ENCODE measurements around the gene CAV2.

The CAV2 gene

DNA sequence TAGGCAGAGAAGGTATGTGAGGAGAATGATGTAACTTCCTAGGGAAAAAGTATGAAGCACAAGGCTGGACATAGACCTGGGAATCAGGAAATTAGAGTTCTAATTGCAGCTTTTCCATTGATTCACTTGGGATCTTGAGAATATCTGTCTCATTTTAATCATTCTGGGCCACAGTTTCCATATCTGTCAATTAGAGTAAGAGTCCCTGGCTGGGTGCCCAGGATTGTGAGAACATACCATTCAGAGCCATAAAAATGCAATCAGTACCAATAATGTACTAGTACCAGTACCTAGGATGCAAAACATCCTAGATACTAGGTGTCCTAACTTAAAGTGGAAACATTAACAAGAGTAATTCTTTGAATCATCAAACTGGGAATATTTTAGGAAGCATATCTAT, 54.9 kb downstream of the CAV2 start:
- Histone ChIP-seq H3K9me3 (ENCODE audit: low read length) (no peaks in the 10 kb centered on the region), H3K27ac (ENCODE audit: low read depth, low read length, poor library complexity, severe bottlenecking) (no peak overlapping the region), H3K27me3 (ENCODE audit: insufficient read depth, low read length) (no peaks in the 10 kb centered on the region), H3F3A (ENCODE audit: insufficient read depth, low read length) (no peaks in the 10 kb centered on the region), H3K9ac (ENCODE audit: low read length) (no peak overlapping the region), H3K36me3 (ENCODE audit: insufficient read depth, low read length) (no peaks in the 10 kb centered on the region), H3K79me2 (ENCODE audit: insufficient read depth, low read length) (no peaks in the 10 kb centered on the region), H3K9me2 (ENCODE audit: low read depth, low read length) (no peaks in the 10 kb centered on the region), H3K4me3 (ENCODE audit: low read depth, low read length, poor library complexity, severe bottlenecking) (no peak overlapping the region), H2AFZ (ENCODE audit: low read length) (no peak overlapping the region), H3K4me1 (ENCODE audit: insufficient read depth, low read length, severe bottlenecking) (no peaks in the 10 kb centered on the region), H3K4me2 (ENCODE audit: low read length) (no peak overlapping the region), H4K20me1 (ENCODE audit: insufficient read depth, low read length) (no peaks in the 10 kb centered on the region)
- TF ChIP-seq, protein P1, sequence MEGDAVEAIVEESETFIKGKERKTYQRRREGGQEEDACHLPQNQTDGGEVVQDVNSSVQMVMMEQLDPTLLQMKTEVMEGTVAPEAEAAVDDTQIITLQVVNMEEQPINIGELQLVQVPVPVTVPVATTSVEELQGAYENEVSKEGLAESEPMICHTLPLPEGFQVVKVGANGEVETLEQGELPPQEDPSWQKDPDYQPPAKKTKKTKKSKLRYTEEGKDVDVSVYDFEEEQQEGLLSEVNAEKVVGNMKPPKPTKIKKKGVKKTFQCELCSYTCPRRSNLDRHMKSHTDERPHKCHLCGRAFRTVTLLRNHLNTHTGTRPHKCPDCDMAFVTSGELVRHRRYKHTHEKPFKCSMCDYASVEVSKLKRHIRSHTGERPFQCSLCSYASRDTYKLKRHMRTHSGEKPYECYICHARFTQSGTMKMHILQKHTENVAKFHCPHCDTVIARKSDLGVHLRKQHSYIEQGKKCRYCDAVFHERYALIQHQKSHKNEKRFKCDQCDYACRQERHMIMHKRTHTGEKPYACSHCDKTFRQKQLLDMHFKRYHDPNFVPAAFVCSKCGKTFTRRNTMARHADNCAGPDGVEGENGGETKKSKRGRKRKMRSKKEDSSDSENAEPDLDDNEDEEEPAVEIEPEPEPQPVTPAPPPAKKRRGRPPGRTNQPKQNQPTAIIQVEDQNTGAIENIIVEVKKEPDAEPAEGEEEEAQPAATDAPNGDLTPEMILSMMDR (IDR thresholded peaks at IDR 0.05; ENCODE audit: low read length) = no peak
- no peak for TF ChIP-seq EZH2 (IDR thresholded peaks at IDR 0.05; ENCODE audit: borderline replicate concordance, low read length)

DNA sequence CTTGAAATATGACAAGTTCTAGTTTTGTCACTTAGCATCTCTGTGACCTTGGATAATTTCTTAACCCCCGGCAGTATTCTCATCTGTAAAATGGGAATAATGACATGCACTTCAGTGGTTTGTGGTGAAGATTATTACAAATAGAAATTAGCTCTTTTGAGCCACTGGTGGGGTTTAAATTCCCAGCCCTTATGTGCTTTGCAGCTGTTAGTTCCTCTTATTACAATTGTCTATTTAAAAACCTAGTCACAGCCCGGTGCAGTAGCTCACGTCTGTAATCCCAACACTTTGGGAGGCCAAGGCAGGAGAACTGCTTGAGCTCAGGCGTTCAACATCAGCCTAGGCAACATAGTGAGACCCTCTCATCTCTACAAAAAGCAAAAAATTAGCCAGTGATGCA, 55.4 kb downstream of the CAV2 start:
- Histone ChIP-seq H3K27me3 (ENCODE audit: insufficient read depth, low read length) (no peaks in the 10 kb centered on the region), H3K9me3 (ENCODE audit: low read length) (no peaks in the 10 kb centered on the region), H3F3A (ENCODE audit: insufficient read depth, low read length) (no peaks in the 10 kb centered on the region), H3K4me1 (ENCODE audit: insufficient read depth, low read length, severe bottlenecking) (no peaks in the 10 kb centered on the region), H3K9me2 (ENCODE audit: low read depth, low read length) (no peaks in the 10 kb centered on the region), H3K4me2 (ENCODE audit: low read length) (no peak overlapping the region), H4K20me1 (ENCODE audit: insufficient read depth, low read length) (no peaks in the 10 kb centered on the region), H3K4me3 (ENCODE audit: low read depth, low read length, poor library complexity, severe bottlenecking) (no peak overlapping the region), H3K27ac (ENCODE audit: low read depth, low read length, poor library complexity, severe bottlenecking) (no peak overlapping the region), H3K36me3 (ENCODE audit: insufficient read depth, low read length) (no peaks in the 10 kb centered on the region), H2AFZ (ENCODE audit: low read length) (no peak overlapping the region), H3K79me2 (ENCODE audit: insufficient read depth, low read length) (no peaks in the 10 kb centered on the region), H3K9ac (ENCODE audit: low read length) (no peak overlapping the region)
- TF ChIP-seq, protein P1 (IDR thresholded peaks at IDR 0.05; ENCODE audit: low read length) = no peak
- no peak for TF ChIP-seq EZH2 (IDR thresholded peaks at IDR 0.05; ENCODE audit: borderline replicate concordance, low read length)

DNA sequence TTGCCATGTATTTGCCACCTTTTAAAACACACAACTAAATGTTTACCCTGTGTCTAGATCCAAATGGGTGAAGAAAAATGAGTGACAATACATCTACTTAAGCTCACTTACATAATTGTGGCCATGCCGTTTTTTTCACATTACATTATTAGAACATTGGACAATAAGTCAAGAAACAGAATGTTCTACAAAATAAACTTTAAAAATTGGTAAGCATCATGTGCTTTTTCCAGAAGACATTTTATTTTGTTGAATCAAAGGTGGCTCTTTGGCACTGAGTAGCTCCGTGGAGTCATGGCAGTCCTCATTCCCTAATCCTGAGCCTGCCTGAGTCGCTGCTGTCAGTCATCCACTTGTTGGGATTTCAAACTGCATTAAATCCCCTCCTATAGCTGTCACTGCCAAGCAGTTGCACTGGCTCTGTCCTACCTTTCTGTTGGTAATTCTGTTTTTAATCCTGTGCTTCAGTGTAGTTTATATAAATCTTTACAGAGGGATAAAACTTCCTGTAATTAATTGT, 57.6 kb downstream of the CAV2 start:
- TF ChIP-seq EZH2 (IDR thresholded peaks at IDR 0.05; ENCODE audit: borderline replicate concordance, low read length) = no peak
- TF ChIP-seq, protein P1 (IDR thresholded peaks at IDR 0.05; ENCODE audit: low read length) = no peak
- H3K79me2 ChIP-seq (ENCODE audit: insufficient read depth, low read length) = no peaks in the 10 kb centered on the region
- H3F3A ChIP-seq (ENCODE audit: insufficient read depth, low read length) = no peaks in the 10 kb centered on the region

More for the DNA sequence above, 57.6 kb downstream of the CAV2 start:
- H3K9me3 ChIP-seq (ENCODE audit: low read length) = no peaks in the 10 kb centered on the region
- H3K4me3 ChIP-seq (ENCODE audit: low read depth, low read length, poor library complexity, severe bottlenecking) = no peak overlapping the region
- no peaks in the 10 kb centered on the region for H3K27me3 ChIP-seq (ENCODE audit: insufficient read depth, low read length)
- H2AFZ ChIP-seq (ENCODE audit: low read length) = no peak overlapping the region
- no peaks in the 10 kb centered on the region for H3K9me2 ChIP-seq (ENCODE audit: low read depth, low read length)
- no peaks in the 10 kb centered on the region for H4K20me1 ChIP-seq (ENCODE audit: insufficient read depth, low read length)
- H3K27ac ChIP-seq (ENCODE audit: low read depth, low read length, poor library complexity, severe bottlenecking) = no peak overlapping the region
- no peak overlapping the region for H3K4me2 ChIP-seq (ENCODE audit: low read length)
- H3K4me1 ChIP-seq (ENCODE audit: insufficient read depth, low read length, severe bottlenecking) = no peaks in the 10 kb centered on the region
- H3K36me3 ChIP-seq (ENCODE audit: insufficient read depth, low read length) = no peaks in the 10 kb centered on the region
- no peak overlapping the region for H3K9ac ChIP-seq (ENCODE audit: low read length)
